Femur (tissue), 1 donor: ENCODE measurements around the gene TBCE.

ENCODE experiments used
- DNase-seq: peaks from one replicate; pipeline ENCODE4 v3.0.0-alpha.2; 2017

The TBCE gene, protein sequence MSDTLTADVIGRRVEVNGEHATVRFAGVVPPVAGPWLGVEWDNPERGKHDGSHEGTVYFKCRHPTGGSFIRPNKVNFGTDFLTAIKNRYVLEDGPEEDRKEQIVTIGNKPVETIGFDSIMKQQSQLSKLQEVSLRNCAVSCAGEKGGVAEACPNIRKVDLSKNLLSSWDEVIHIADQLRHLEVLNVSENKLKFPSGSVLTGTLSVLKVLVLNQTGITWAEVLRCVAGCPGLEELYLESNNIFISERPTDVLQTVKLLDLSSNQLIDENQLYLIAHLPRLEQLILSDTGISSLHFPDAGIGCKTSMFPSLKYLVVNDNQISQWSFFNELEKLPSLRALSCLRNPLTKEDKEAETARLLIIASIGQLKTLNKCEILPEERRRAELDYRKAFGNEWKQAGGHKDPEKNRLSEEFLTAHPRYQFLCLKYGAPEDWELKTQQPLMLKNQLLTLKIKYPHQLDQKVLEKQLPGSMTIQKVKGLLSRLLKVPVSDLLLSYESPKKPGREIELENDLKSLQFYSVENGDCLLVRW

DNA sequence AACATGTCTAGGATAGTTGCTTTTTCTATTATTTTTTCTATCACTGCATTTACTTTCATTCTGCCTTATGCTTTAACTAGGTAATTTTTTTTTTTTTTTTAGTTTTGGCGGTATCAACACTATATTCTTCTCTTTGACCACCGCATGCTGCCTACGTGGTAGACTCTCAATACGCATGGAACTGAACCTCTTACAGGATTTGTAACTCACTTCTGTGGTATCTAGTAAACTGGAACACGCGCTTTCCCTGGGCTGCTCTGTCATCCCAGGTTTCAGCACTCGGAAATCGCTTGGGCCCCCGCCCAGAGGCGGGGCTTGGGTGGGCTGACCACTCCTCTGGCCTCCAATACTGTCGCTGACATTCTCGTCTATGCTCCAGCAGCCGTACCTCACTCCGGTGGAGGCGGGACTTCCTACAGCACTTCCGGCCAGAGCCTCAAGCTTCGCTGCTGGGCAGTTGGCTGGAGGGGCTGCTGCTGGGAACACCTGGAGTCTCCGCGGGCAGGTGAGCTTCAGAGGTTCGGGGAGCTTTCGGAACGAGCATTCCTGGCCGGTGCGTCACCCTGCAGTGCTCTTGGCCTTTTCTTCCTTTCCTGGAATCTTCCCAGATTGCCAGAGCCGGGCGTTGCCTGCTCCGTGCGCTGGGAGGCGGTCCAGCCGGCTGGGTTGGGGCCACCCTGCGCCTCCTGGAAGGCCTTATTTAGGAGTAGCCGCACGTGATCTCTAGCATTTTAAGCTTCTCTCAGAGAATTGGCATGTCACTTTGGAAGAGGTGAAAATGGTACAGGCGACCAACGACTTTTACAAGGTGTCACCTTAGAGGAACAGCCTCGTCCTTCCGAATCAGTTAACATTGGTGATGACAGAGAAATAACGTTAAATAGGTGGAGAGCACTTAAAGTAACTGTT lies at the start of gene TBCE:
TSS of gene TBCE (plus strand) at position 428 of the 909 bp plus-strand sequence. CDS start 12,623 bp downstream, outside the sequence.
- peak; percentile 98 for DNase-seq

DNA sequence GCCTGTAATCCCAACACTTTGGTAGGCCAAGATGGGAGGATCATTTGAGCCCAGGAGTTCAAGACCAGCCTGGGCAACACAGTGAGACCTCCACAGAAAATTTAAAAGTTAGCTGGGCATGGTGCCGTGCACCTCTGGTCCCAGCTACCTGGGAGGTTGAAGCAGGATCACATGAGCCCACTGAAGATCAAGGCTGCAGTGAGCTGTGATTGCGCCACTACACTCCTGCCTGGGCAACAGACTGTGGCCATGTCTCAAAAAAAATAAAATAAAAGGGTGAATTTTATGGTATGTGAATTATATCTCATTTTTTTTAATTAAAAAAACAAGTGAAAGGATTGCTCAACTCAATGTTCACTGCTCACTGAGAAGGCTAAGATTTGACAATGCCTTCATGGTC lies 48.0 kb upstream of the TBCE start:
- no peak for DNase-seq

DNA sequence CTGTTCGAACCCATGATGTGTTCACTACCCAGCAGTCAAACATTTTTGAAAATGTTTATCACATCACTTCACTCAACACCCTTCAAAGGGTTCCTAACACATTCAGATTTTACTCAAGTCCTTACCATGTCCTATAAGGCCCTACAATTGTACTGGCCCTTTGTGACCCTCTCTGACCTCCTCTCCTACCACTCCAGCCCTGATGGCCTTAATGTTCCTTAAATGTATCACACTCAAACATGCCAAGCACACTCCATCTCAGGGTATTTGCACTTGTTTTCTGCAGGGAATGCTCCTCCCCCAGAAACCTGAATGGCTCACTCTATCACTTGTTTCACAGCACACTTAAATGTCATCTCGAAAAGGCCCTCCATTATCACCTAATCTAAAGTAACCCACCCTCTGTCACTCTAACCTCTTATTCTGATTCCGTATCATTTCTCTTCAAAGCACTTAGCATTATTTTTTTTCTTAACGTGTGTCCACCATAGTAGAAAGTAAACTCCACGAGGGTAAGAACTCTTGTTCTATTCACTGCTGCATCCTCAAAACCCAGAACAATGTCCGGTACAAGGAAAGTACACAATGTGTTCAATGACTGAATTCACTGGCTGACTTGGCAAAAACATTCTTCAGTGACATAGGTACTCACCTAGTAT lies 46.6 kb upstream of the TBCE start:
- DNase-seq: no peak

DNA sequence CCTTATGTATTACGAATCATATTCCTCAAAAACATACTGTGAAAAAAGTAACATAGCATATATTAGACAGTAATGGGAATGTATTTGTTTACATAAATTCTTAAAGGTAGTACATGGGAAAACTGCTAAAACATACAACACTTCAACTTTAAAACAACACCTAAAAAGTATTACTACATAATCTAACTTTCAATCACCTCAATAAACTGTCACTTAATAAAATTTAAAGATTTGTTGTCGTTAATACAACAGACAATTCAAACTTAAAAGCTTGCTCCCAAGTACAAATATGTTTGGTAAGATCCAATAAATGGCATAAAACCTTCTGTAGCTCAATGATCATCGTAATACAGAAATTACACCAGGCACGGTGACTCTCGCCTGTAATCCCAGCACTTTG lies 42.9 kb upstream of the TBCE start:
- no peak for DNase-seq

DNA sequence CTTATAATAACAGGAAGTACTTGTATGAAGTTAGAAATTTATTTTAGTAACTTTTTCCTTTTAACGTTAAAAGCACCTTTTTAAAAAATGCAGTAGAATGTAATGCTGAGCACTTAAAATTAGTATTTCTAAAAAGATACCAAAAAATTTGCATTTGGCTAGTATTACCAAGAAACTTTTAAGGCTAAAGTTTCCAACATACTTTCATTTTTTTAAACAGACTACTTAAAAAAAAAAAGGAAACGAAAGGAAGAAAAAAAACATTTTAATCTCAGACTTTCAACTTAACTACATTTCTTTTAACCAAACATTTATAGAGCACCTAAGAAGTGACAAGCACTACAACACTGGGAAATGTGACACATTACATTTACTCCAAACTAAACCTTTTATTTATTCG lies 42.1 kb upstream of the TBCE start:
- DNase-seq: no peak

DNA sequence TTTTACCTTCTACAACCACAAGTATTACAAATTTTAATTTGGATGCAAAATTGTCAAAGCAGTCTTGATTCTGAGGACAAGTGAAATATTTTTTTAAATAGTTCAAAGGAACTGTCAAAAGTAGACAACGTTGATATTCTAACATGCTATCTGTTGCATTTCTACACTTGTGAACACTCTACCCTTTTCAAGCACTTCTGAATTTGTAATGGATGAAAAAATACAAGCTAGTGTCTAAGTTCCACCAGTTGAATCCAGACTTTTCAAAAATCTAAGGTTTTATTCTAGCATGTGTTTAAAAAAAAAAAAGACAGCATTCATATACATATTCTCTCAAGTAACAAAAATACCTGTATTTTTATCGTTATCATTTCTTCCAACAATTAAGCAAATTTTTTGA lies 41.4 kb upstream of the TBCE start:
- DNase-seq: no peak

DNA sequence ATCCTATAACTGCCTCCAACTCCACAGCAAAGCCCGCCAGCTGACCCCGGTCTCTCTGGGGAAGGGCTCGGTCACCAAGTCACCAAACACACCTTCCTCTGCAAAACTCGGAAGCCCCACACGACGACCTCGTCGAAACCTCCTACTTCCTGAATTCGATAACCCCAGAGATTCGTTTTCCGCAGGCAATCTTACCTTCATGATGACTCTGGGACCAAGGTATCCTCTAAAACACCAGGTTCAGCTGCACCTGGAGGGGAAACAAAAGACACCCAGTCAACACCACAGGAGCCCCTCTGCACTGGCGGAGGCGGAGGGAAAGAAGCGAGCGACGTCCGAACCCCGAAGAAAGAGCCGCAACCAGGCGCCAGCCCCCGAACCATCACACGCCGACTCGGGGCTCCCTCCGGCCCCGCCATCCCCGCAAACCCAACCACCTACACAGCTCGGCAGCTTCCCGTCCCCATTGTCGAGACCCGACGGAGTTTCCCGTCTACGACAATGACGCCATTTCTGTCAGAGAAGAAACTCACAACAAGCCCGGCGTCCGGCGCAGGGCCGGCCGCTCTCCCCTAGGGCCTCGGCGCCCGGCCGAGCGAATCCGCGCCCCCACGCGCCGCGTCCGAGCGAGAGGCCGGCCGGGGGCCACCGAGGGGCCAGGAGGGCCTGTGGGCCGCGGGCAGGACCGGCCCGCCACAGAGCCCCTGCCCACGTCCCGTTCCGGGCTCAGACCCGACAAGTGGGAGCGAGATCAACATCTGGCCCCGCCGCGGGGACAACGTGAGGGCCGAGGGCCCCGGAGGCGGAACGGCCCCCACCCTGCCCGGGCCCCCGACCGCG lies 40.3 kb upstream of the TBCE start:
- DNase-seq: peak; percentile 61

DNA sequence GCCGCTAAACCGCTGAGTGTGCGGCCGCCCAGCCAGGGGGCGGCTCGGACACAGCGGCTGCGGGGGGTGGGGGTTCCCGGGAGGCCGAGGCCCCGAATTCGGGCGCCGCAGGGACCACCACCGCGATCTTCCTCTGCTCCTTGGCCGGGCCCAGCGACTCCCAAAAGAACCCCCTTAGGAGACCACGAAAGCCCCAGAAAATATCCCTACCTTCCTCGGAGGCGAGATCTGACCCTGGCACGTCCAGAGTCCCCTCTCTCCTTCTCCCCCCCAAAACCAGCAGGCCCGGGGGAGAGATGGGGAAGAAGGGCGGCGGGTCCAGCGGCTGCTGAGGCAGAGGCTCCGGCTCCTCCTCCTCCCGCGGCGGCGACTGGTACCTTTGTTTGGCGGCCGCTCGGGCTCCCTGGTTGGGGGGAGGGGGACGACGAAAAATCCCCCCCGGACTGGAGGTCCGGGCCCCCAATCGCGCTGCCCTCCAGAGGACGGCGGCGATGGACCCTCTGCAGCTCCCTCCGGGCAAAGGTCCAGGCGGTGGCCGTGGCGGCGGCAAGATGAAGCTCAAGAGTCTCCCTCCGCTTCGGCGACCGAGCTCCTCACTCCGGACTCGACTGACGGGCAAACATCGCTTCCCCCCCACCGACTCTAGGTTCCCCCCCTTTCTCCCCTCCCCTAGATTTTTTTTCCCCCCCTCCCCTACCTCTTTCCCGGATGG lies 39.5 kb upstream of the TBCE start, which contains the start of gene ARID4B:
TSS of gene ARID4B (minus strand) at position 621 of the 712 bp plus-strand sequence. CDS start 1,260 bp downstream, outside the sequence.
- no peak for DNase-seq

DNA sequence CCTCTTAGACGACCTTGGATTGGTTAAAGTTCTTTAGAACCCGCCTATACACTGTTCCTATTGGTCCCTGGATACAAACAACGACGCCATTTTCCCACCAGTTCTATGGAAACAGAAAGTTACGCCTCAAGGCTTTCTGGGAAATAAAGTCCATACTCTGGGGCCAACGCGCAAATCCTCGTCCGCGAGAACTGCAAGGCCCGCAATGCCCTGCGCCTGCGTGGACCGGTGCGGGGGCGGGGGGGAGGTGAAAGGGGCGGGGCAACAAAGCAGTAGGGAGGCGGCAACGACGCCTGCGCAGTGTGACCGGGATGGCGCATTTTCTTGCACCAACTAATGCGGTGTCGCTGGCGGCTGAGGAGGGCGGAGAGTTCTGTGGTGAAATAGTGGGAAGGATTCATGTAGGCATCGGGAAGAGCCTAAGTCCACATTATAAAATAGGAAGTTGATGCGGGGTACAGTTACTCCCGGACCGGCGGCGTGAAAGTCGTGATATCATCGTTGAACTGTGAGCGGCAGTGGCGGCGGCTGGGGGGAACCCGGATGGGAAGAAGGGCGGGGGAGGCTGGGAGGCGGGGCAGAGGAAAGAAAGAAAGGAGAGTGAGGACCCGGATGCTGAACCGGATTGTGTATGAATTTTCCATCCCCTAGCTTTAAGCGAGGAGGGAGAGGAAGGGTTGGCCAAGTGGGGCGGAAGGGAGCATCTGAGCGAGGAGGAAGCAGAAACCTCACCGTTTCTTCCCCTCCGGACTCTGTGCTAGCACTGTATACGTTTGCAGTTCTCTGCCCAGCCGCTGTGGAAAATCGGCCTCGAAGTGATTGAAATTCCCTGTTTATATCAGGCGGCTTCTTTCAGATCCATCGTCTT lies 38.7 kb upstream of the TBCE start, which contains the start of gene GGPS1:
TSS of gene GGPS1 (plus strand) at position 300 of the 868 bp plus-strand sequence. CDS start 6,695 bp downstream, outside the sequence.
- peak; percentile 100 for DNase-seq

DNA sequence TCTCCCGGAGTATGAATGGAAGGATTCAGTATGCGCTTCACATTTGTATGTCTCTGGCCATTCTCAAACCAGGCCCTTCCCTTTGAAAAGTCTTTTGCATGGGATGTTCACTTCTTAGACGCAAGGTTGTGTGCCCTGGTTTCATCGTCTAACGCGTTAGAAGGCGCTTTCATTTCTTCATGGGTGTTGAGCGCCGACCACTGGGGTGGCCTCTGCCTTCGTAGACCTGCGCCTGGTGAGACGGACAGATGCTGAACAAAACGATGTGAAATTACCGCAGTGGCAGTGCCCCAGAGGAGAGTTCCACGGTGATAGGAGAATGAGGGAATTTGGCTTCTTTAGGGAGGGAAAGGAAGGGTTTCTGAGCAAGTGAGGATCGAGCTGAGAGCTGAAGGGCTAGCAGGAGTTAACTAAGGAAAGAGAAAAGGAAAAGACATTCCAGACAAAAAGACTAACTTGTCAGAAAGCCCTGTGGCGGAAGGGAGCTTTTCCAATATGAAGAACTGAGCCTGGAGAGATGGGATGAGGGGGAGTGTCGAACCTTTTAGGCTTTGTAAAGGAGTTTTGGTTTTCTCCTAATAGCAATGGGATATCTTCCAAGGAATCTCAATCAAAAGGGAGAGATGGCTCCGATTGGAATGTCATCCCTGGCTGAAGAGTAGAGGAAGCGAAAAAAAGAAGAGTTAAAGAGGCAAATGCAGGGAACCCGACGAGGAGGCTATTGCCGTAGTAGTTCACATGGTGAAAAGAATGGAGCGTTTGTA lies 37.9 kb upstream of the TBCE start:
- peak; percentile 62 for DNase-seq

DNA sequence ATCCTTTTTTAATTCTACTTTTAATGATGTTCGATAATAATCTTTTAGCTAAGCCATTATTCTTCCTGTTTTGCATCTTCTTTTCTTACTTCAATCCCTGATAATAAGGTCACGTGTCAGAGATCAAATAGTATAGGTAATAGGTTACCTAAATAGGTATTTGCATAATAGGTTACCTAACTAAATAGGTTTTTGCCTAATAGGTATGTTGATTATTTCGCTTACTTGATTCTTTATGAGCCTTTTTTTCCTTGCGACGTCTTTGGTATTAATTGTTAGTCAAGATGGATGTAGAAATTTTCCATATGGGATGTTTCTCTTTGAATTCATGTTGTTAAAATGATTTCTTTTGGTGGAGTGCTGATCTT lies 36.3 kb upstream of the TBCE start:
- no peak for DNase-seq

DNA sequence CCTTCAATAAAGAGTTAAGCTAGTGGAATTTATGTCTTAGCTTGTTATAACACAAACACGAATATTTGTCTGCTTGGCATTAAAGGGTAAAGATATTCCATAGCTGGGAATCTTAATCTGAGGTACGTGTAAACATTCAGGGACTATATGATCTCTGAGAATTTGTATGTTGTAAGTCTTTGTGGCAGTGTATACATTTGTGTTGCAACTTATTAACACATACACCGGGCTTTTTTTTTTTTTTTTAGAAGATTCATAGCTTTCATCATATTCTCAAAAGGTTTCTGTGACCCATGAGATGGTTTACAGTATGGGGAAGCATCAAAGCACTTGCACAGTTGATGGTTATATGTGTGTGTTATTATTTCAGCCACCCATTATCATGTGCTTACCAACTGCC lies 35.8 kb upstream of the TBCE start:
- DNase-seq: no peak

DNA sequence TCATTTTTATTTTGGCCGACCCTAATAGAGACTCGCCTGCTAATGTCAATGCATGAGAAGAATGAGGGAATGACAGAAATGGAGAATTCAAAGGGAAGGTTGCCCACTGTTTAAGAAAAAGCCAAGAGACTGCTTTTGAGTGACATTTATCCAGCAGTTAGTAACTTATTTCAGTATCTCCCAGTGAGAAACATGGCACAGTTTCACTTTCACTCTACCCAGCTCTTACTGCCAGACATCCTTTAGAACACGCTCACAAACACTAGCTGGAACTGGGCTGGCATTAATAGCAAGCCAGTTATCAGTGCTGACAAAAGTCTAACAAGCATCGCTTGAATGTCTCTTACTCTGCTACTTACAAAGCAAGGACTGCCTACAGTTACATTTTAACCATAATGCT lies 30.3 kb upstream of the TBCE start:
- no peak for DNase-seq

DNA sequence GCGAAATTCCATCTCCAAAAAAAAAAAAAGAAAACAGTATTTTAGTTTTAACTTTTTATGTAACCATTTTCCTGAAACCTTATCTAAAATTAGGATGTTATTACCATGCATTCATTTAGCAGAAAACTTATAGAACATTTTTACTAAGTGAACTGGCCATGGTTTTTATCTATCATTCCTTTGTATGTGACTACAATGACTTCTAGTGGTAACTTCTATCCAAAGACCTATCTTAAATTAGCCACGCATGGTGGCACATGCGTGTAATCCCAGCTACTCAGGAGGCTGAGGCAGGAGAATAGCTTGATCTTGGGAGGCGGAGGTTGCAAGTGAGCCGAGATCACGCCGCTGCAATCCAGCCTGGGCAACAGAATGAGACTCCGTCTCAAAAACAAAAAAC lies 27.5 kb upstream of the TBCE start:
- DNase-seq: no peak

DNA sequence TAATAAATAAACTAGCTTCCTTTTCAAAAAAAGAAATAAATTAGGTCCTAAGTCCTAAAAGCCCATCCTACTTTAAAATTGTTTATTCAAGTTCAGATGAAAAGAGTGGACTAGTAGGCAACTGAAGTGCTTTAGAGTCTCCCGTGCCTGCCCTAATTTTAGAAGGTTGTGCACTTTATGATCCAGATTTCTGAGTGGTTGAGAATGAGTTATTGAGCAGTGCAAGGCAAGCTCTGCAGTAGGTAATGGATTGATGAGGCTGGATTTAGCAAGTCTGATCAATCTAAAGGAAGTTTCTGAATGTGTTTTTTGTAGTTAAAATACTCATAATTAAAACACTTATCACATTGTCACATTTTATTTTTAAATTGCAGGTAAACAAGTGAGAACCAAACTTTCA lies 25.9 kb upstream of the TBCE start:
- no peak for DNase-seq

DNA sequence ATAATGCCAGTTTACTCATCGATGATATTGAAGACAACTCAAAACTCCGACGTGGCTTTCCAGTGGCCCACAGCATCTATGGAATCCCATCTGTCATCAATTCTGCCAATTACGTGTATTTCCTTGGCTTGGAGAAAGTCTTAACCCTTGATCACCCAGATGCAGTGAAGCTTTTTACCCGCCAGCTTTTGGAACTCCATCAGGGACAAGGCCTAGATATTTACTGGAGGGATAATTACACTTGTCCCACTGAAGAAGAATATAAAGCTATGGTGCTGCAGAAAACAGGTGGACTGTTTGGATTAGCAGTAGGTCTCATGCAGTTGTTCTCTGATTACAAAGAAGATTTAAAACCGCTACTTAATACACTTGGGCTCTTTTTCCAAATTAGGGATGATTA lies 25.2 kb upstream of the TBCE start:
- no peak for DNase-seq

DNA sequence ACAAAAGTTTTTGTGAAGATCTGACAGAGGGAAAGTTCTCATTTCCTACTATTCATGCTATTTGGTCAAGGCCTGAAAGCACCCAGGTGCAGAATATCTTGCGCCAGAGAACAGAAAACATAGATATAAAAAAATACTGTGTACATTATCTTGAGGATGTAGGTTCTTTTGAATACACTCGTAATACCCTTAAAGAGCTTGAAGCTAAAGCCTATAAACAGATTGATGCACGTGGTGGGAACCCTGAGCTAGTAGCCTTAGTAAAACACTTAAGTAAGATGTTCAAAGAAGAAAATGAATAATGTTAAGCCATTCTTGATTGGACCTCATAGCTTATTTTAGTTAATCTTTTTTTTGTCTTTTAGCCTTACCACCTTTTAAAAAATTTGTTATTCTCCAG lies 24.8 kb upstream of the TBCE start:
- DNase-seq: no peak

DNA sequence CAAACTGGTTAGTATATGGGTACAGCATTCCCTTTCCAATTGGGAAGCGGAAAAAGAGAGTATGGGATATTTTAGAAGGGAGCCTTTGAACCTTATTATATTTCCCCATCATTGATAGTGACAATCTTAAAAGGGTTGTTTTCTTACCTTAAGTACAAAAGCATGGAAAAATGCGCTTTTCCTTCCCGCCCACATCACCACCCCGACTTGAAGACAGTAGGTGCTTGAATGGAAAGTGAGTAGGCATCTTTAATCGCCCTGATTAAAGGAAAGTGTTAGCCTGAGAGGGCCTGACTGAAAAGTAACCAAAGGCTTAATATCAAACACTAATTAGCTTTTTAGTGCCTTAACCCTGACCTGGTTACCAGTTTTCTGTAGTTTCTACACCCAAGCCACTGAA lies 23.5 kb upstream of the TBCE start:
- DNase-seq: no peak

DNA sequence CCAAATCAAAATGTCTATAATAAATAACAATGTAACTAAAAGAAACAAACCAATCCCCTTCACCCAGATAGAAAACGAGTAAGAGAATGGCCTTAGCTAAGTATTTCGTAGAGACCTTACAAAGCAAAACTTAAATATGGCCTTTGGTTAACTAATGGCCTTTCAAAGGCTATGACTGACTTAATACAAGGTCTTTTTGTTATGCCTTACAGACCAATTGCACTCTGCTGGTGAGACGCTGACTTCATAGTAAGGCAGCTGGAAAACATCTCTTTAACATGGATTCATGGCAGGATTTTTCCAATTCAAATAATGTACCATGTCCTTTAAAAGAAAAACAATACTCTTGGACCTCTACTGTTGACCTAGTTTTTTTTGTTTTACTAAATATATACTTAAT lies 15.8 kb upstream of the TBCE start:
- DNase-seq: no peak

DNA sequence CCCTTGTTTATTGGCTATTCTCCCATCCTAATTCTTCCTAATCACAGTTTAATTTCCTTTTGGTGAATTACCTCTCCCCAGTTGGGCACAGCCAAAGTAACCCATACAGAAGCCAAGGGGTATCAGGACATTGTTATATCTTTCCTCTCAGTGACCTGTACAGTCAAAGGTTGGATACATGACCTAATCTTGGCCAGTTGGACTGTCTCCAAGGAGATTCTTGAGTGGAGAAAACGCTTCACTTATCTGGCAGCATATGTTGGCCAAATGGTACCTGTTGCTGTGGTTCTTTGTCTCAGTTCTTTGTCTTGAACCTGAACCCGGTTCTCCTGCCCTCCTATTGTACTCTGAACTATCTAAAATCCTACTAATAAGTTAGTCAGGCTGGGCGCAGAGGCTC lies 15.3 kb upstream of the TBCE start:
- DNase-seq: no peak
